ENCODE measurements around the gene ZNF138.

The ZNF138 gene

DNA sequence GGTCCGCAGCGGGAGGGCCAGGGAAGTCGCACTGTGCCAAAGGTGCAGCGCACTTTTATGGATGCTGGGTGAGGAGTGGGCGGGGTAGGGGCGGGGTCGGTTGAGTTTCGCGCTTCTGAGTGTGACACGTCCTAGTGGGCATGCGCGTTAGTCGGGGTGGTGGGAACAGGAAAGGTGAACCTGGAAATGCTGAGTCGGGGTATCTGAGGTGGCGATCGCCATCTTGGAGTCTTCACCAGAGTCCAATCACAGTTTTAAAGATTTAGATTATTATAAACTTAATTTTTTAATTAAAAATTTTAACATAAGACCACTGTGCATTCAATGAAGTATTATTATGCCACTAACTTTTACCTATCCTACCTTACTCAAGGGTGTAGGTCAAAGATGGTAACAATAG lies 45.7 kb downstream of the ZNF138 start:
- no peak overlapping the region for H3K27ac ChIP-seq (ENCODE audit: low read length, poor library complexity, severe bottlenecking)
- H3K79me1 ChIP-seq (replicated peaks; ENCODE audit: low read length, poor library complexity, severe bottlenecking), result no peaks in the 10 kb centered on the region
- H3K4me2 ChIP-seq (ENCODE audit: low read length, poor library complexity, severe bottlenecking), result no peak overlapping the region
- WGBS, result 94% methylated on average over 11 of the region's 16 CpGs
- H4K8ac ChIP-seq (ENCODE audit: low read length), result no peak overlapping the region
- no peak overlapping the region for H3K18ac ChIP-seq (ENCODE audit: low read depth in 1 of 2, low read length in 2 of 2)
- DNase-seq, result no peak
- no peaks in the 10 kb centered on the region for H3K36me3 ChIP-seq (ENCODE audit: control insufficient read depth in 1 of 2, insufficient read depth in 2 of 2, low read depth in 1 of 2, low read length in 2 of 2)
- H3K4me1 ChIP-seq (ENCODE audit: control insufficient read depth, insufficient read depth, low read depth, low read length), result no peaks in the 10 kb centered on the region
- no peaks in the 10 kb centered on the region for H3K9me3 ChIP-seq (ENCODE audit: control insufficient read depth, low read length)
- no peak overlapping the region for H3K9ac ChIP-seq (ENCODE audit: low read length)
- H3K4ac ChIP-seq (ENCODE audit: low read depth in 1 of 2, low read length in 2 of 2), result no peak overlapping the region
- H2AK5ac ChIP-seq (ENCODE audit: low read length, severe bottlenecking), result no peak overlapping the region
- H4K91ac ChIP-seq (ENCODE audit: low read length), result no peak overlapping the region
- no peak overlapping the region for H3K23ac ChIP-seq (ENCODE audit: low read length in 2 of 2)
- H2AFZ ChIP-seq (ENCODE audit: low read depth, low read length), result no peak overlapping the region
- H3K27me3 ChIP-seq (ENCODE audit: control insufficient read depth in 1 of 2, insufficient read depth in 1 of 2, low read length in 2 of 2), result no peaks in the 10 kb centered on the region
- H3K14ac ChIP-seq (ENCODE audit: low read length in 2 of 2), result no peak overlapping the region
- H2BK5ac ChIP-seq (ENCODE audit: low read depth, low read length, poor library complexity, severe bottlenecking), result no peak overlapping the region
- H2BK15ac ChIP-seq (ENCODE audit: low read depth, poor library complexity, severe bottlenecking), result no peak overlapping the region
- H2BK120ac ChIP-seq (ENCODE audit: low read depth, low read length), result no peak overlapping the region
- H2BK12ac ChIP-seq (ENCODE audit: low read length in 2 of 2), result no peak overlapping the region
- H3K4me3 ChIP-seq (ENCODE audit: insufficient read depth in 1 of 2, low read depth in 1 of 2, low read length in 2 of 2), result no peak overlapping the region

GRCh38 chr7:64849250-64849923 lies 55.2 kb downstream of the ZNF138 start:
- H4K91ac ChIP-seq (ENCODE audit: low read length), result no peak overlapping the region
- no peak for DNase-seq
- H3K9me3 ChIP-seq (ENCODE audit: control insufficient read depth, low read length), result no peaks in the 10 kb centered on the region
- 76% methylated on average over 4 of the region's 5 CpGs for WGBS
- no peak overlapping the region for H3K4me2 ChIP-seq (ENCODE audit: low read length, poor library complexity, severe bottlenecking)
- H3K27me3 ChIP-seq (ENCODE audit: control insufficient read depth in 1 of 2, insufficient read depth in 1 of 2, low read length in 2 of 2), result no peaks in the 10 kb centered on the region
- no peak overlapping the region for H3K23ac ChIP-seq (ENCODE audit: low read length in 2 of 2)
- peak overlapping the region; percentile 52 for H3K9ac ChIP-seq (ENCODE audit: low read length)
- no peak overlapping the region for H2BK12ac ChIP-seq (ENCODE audit: low read length in 2 of 2)
- no peak overlapping the region for H3K18ac ChIP-seq (ENCODE audit: low read depth in 1 of 2, low read length in 2 of 2)
- H2BK15ac ChIP-seq (ENCODE audit: low read depth, poor library complexity, severe bottlenecking), result no peak overlapping the region
- H4K8ac ChIP-seq (ENCODE audit: low read length), result no peak overlapping the region
- H3K4ac ChIP-seq (ENCODE audit: low read depth in 1 of 2, low read length in 2 of 2), result no peak overlapping the region
- H3K36me3 ChIP-seq (ENCODE audit: control insufficient read depth in 1 of 2, insufficient read depth in 2 of 2, low read depth in 1 of 2, low read length in 2 of 2), result no peaks in the 10 kb centered on the region
- H3K79me1 ChIP-seq (replicated peaks; ENCODE audit: low read length, poor library complexity, severe bottlenecking), result no peaks in the 10 kb centered on the region
- no peak overlapping the region for H2BK5ac ChIP-seq (ENCODE audit: low read depth, low read length, poor library complexity, severe bottlenecking)
- peak overlapping the region in 1 of 2 experiments; percentile 42 for H3K4me3 ChIP-seq (ENCODE audit: insufficient read depth in 1 of 2, low read depth in 1 of 2, low read length in 2 of 2)
- no peak overlapping the region for H3K27ac ChIP-seq (ENCODE audit: low read length, poor library complexity, severe bottlenecking)
- H3K4me1 ChIP-seq (ENCODE audit: control insufficient read depth, insufficient read depth, low read depth, low read length), result no peaks in the 10 kb centered on the region
- no peak overlapping the region for H3K14ac ChIP-seq (ENCODE audit: low read length in 2 of 2)
- H2BK120ac ChIP-seq (ENCODE audit: low read depth, low read length), result no peak overlapping the region
- no peak overlapping the region for H2AFZ ChIP-seq (ENCODE audit: low read depth, low read length)
- no peak overlapping the region for H2AK5ac ChIP-seq (ENCODE audit: low read length, severe bottlenecking)

GRCh38 chr7:64849924-64850499 lies 55.8 kb downstream of the ZNF138 start:
- Histone ChIP-seq H3K9ac (ENCODE audit: low read length) (peak overlapping the region; percentile 52), H2BK5ac (ENCODE audit: low read depth, low read length, poor library complexity, severe bottlenecking) (no peak overlapping the region), H3K36me3 (ENCODE audit: control insufficient read depth in 1 of 2, insufficient read depth in 2 of 2, low read depth in 1 of 2, low read length in 2 of 2) (no peaks in the 10 kb centered on the region), H3K4me2 (ENCODE audit: low read length, poor library complexity, severe bottlenecking) (no peak overlapping the region), H3K9me3 (ENCODE audit: control insufficient read depth, low read length) (no peaks in the 10 kb centered on the region), H3K27ac (ENCODE audit: low read length, poor library complexity, severe bottlenecking) (no peak overlapping the region), H3K4me1 (ENCODE audit: control insufficient read depth, insufficient read depth, low read depth, low read length) (no peaks in the 10 kb centered on the region), H4K8ac (ENCODE audit: low read length) (no peak overlapping the region), H3K18ac (ENCODE audit: low read depth in 1 of 2, low read length in 2 of 2) (no peak overlapping the region), H2BK120ac (ENCODE audit: low read depth, low read length) (no peak overlapping the region), H2BK15ac (ENCODE audit: low read depth, poor library complexity, severe bottlenecking) (no peak overlapping the region), H3K4ac (ENCODE audit: low read depth in 1 of 2, low read length in 2 of 2) (no peak overlapping the region), H3K4me3 (ENCODE audit: insufficient read depth in 1 of 2, low read depth in 1 of 2, low read length in 2 of 2) (peak overlapping the region in 1 of 2 experiments; percentile 42), H4K91ac (ENCODE audit: low read length) (no peak overlapping the region), H3K27me3 (ENCODE audit: control insufficient read depth in 1 of 2, insufficient read depth in 1 of 2, low read length in 2 of 2) (no peaks in the 10 kb centered on the region), H2AFZ (ENCODE audit: low read depth, low read length) (no peak overlapping the region), H3K23ac (ENCODE audit: low read length in 2 of 2) (no peak overlapping the region), H2AK5ac (ENCODE audit: low read length, severe bottlenecking) (no peak overlapping the region), H2BK12ac (ENCODE audit: low read length in 2 of 2) (no peak overlapping the region), H3K79me1 (replicated peaks; ENCODE audit: low read length, poor library complexity, severe bottlenecking) (no peaks in the 10 kb centered on the region), H3K14ac (ENCODE audit: low read length in 2 of 2) (no peak overlapping the region)
- DNase-seq, result no peak
- 88% methylated on average over 6 of the region's 7 CpGs for WGBS

DNA sequence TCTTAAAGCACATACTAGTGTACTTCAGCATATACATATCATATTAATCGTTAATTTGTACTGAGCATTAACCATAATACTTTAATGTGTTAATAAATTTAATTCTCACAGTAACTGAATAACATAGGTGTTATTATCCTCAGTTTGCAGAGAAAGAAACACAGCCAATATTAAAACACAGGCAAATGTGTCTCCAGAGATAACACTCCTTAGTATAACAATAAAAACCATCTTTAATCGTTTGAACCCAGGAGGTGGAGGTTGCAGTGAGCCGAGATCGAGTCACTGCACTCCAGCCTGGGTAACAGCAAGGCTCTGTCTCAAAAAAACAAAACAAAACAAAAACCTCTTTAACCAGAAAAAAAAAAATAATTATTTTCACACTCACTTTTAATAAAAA lies 59.5 kb downstream of the ZNF138 start:
- H3K18ac ChIP-seq (ENCODE audit: low read depth in 1 of 2, low read length in 2 of 2), result no peak overlapping the region
- H3K14ac ChIP-seq (ENCODE audit: low read length in 2 of 2), result no peak overlapping the region
- H3K9ac ChIP-seq (ENCODE audit: low read length), result no peak overlapping the region
- no peak overlapping the region for H4K91ac ChIP-seq (ENCODE audit: low read length)
- H3K23ac ChIP-seq (ENCODE audit: low read length in 2 of 2), result no peak overlapping the region
- H3K36me3 ChIP-seq (ENCODE audit: control insufficient read depth in 1 of 2, insufficient read depth in 2 of 2, low read depth in 1 of 2, low read length in 2 of 2), result no peaks in the 10 kb centered on the region
- H2BK5ac ChIP-seq (ENCODE audit: low read depth, low read length, poor library complexity, severe bottlenecking), result no peak overlapping the region
- no peaks in the 10 kb centered on the region for H3K79me1 ChIP-seq (replicated peaks; ENCODE audit: low read length, poor library complexity, severe bottlenecking)
- no peaks in the 10 kb centered on the region for H3K9me3 ChIP-seq (ENCODE audit: control insufficient read depth, low read length)
- H2AK5ac ChIP-seq (ENCODE audit: low read length, severe bottlenecking), result no peak overlapping the region
- no peak overlapping the region for H2BK120ac ChIP-seq (ENCODE audit: low read depth, low read length)
- H4K8ac ChIP-seq (ENCODE audit: low read length), result no peak overlapping the region
- H2BK15ac ChIP-seq (ENCODE audit: low read depth, poor library complexity, severe bottlenecking), result no peak overlapping the region
- no peak overlapping the region for H3K4ac ChIP-seq (ENCODE audit: low read depth in 1 of 2, low read length in 2 of 2)
- 63% methylated on average over 3 of the region's 4 CpGs for WGBS
- H3K4me2 ChIP-seq (ENCODE audit: low read length, poor library complexity, severe bottlenecking), result no peak overlapping the region
- DNase-seq, result no peak
- no peaks in the 10 kb centered on the region for H3K27me3 ChIP-seq (ENCODE audit: control insufficient read depth in 1 of 2, insufficient read depth in 1 of 2, low read length in 2 of 2)
- H3K27ac ChIP-seq (ENCODE audit: low read length, poor library complexity, severe bottlenecking), result no peak overlapping the region
- no peak overlapping the region for H2AFZ ChIP-seq (ENCODE audit: low read depth, low read length)
- no peak overlapping the region for H2BK12ac ChIP-seq (ENCODE audit: low read length in 2 of 2)
- H3K4me1 ChIP-seq (ENCODE audit: control insufficient read depth, insufficient read depth, low read depth, low read length), result no peaks in the 10 kb centered on the region
- H3K4me3 ChIP-seq (ENCODE audit: insufficient read depth in 1 of 2, low read depth in 1 of 2, low read length in 2 of 2), result no peak overlapping the region

Data from mesenchymal stem cell (in vitro differentiated cells and primary cell).